Loucy (cell line): ENCODE measurements around the gene LAMA5.

Experiments
- H2AFZ ChIP-seq: fragments of 200-600 bp; sonication (generic); 2 replicates; pipeline ENCODE4 v1.6.0; 2016; ENCODE audit warnings: antibody characterized with exemption, mild to moderate bottlenecking, low read length, moderate library complexity
- H3F3A ChIP-seq: fragments of 200-600 bp; 2 replicates; pipeline ENCODE4 v1.6.0; 2016; ENCODE audit warnings: antibody characterized with exemption, low read depth, mild to moderate bottlenecking
- H3K27me3 ChIP-seq: fragments of 200-600 bp; sonication (generic); 2 replicates; pipeline ENCODE4 v1.6.1; 2014; ENCODE audit warnings: low read length, mild to moderate bottlenecking; ENCODE audit not compliant: insufficient read depth, poor library complexity, severe bottlenecking
- H3K36me3 ChIP-seq: fragments of 200-600 bp; sonication (generic); 2 replicates; pipeline ENCODE4 v1.6.1; 2016; ENCODE audit warnings: low read length; ENCODE audit not compliant: insufficient read depth
- H3K4me1 ChIP-seq: fragments of 200-600 bp; sonication (generic); 2 replicates; pipeline ENCODE4 v1.5.1; 2014; ENCODE audit warnings: low read length, mild to moderate bottlenecking; ENCODE audit not compliant: insufficient read depth, poor library complexity, severe bottlenecking
- H3K4me2 ChIP-seq: fragments of 200-600 bp; sonication (generic); 2 replicates; pipeline ENCODE4 v1.6.0; 2014; ENCODE audit warnings: antibody characterized with exemption, low read length, low read depth, mild to moderate bottlenecking; ENCODE audit not compliant: poor library complexity, severe bottlenecking
- H3K4me3 ChIP-seq: fragments of 200-600 bp; sonication (generic); 2 replicates; pipeline ENCODE4 v1.5.1; 2014; ENCODE audit warnings: low read length, mild to moderate bottlenecking, mixed read lengths; ENCODE audit not compliant: poor library complexity, severe bottlenecking
- H3K79me2 ChIP-seq: fragments of 200-600 bp; sonication (generic); 2 replicates; pipeline ENCODE4 v1.6.1; 2014; ENCODE audit warnings: low read length; ENCODE audit not compliant: insufficient read depth
- H3K9ac ChIP-seq: fragments of 200-600 bp; sonication (generic); 2 replicates; pipeline ENCODE4 v1.6.0; 2014; ENCODE audit warnings: mild to moderate bottlenecking, low read depth, low read length, moderate library complexity; ENCODE audit not compliant: poor library complexity, severe bottlenecking
- H3K9me2 ChIP-seq: fragments of 200-600 bp; sonication (generic); replicated peaks from 2 replicates; pipeline ENCODE4 v1.6.1; 2016; ENCODE audit warnings: low read depth, low read length, mixed read lengths
- H3K9me3 ChIP-seq: fragments of 200-600 bp; sonication (generic); 2 replicates; pipeline ENCODE4 v1.6.1; 2014; ENCODE audit warnings: mild to moderate bottlenecking, antibody characterized with exemption, low read length, low read depth; ENCODE audit not compliant: insufficient read depth
- H4K20me1 ChIP-seq: fragments of 200-600 bp; sonication (generic); 2 replicates; pipeline ENCODE4 v1.6.0; 2014; ENCODE audit warnings: antibody characterized with exemption, low read length, mild to moderate bottlenecking; ENCODE audit not compliant: insufficient read depth, poor library complexity, severe bottlenecking
- CTCF ChIP-seq: fragments of 200-600 bp; sonication (generic); conservative IDR thresholded peaks from 2 replicates; pipeline ENCODE4 v1.5.1; 2014; ENCODE audit warnings: mild to moderate bottlenecking, antibody characterized with exemption, low read length
- EZH2phosphoT487 ChIP-seq: fragments of 200-600 bp; IDR thresholded peaks from 2 replicates; pipeline ENCODE4 v1.6.1; 2018; ENCODE audit warnings: antibody characterized with exemption, mild to moderate bottlenecking, moderate library complexity, borderline replicate concordance

Gene LAMA5

GRCh38 chr20:62320581-62321354 is 46.3 kb downstream of the LAMA5 start:
- no peaks in the 10 kb centered on the region for H3K79me2 ChIP-seq
- TF ChIP-seq EZH2phosphoT487 = no peak
- no peak for TF ChIP-seq CTCF
- H3K4me3 ChIP-seq = no peak overlapping the region
- H3F3A ChIP-seq = no peaks in the 10 kb centered on the region
- H3K27me3 ChIP-seq = no peaks in the 10 kb centered on the region
- H3K9me3 ChIP-seq = no peaks in the 10 kb centered on the region
- no peak overlapping the region for H3K4me2 ChIP-seq
- H3K9ac ChIP-seq = no peak overlapping the region
- H3K36me3 ChIP-seq = no peaks in the 10 kb centered on the region
- H3K9me2 ChIP-seq = no peaks in the 10 kb centered on the region
- no peak overlapping the region for H2AFZ ChIP-seq
- H4K20me1 ChIP-seq = no peaks in the 10 kb centered on the region
- H3K4me1 ChIP-seq = no peaks in the 10 kb centered on the region

- Histone ChIP-seq H4K20me1 (no peaks in the 10 kb centered on the region), H3F3A (no peaks in the 10 kb centered on the region), H3K9me2 (no peaks in the 10 kb centered on the region), H3K9ac (no peak overlapping the region), H3K79me2 (no peaks in the 10 kb centered on the region), H3K4me2 (no peak overlapping the region), H3K4me1 (no peaks in the 10 kb centered on the region), H3K9me3 (no peaks in the 10 kb centered on the region), H2AFZ (no peak overlapping the region), H3K27me3 (no peaks in the 10 kb centered on the region), H3K4me3 (no peak overlapping the region), H3K36me3 (no peaks in the 10 kb centered on the region)
- TF ChIP-seq EZH2phosphoT487 = no peak
- no peak for TF ChIP-seq CTCF
Observed at GRCh38 chr20:62319346-62319909, 47.7 kb downstream of the LAMA5 start.

DNA sequence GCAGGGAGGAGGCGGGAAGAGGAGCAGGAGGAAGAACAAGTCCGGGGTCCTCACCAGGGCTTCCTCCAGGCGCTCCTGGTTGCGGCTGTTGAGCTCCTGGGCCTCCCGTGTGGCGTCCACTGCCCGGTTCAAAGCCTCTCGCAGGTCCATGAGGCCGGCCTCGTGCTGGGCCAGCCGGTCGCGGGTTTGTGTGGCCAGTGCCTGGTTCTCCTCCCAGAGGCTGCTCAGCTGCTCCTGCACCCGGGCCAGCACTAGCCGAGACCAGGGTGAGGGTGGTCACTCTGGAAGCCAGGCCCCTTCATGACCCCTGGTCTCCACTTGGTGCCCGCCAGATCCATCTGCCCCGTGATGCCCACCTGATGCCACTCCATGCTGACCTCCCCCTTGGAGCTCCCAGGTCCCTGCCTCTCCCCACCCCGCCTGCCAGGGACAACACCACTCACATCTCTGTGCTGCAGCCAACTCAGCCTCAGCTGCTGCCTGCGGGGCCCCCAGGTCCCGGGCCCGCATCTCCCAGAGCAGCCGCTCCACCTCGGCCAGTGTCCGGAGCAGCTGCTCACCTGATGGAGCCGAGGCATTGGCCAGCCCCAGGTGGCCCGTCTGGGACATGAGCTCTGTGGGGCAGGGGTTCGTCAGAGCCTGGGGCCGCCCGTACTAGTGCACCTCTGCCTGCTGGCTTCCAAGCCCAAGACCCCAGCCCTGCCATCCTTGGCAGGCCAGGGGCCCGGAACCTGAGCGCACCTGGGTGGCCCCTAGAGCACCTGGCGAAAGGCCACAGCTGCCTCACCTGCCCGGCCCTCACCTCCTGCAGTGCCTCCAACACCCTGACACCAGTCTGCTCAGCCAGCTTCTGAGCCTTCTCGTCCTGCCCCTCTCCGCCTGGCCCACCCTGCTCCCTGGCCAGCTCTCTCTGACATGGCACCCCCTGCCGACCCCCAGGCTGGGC is 48.4 kb downstream of the LAMA5 start:
- no peak overlapping the region for H3K4me3 ChIP-seq
- no peaks in the 10 kb centered on the region for H3K4me1 ChIP-seq
- no peaks in the 10 kb centered on the region for H3K79me2 ChIP-seq
- no peak overlapping the region for H3K9ac ChIP-seq
- no peaks in the 10 kb centered on the region for H3K9me3 ChIP-seq
- no peaks in the 10 kb centered on the region for H3K36me3 ChIP-seq
- TF ChIP-seq CTCF = no peak
- TF ChIP-seq EZH2phosphoT487 = no peak
- H2AFZ ChIP-seq = no peak overlapping the region
- H3K27me3 ChIP-seq = no peaks in the 10 kb centered on the region
- no peaks in the 10 kb centered on the region for H3K9me2 ChIP-seq
- no peak overlapping the region for H3K4me2 ChIP-seq
- no peaks in the 10 kb centered on the region for H4K20me1 ChIP-seq
- H3F3A ChIP-seq = no peaks in the 10 kb centered on the region
